T1000 (cell line): Measurements from ENCODE around the gene FIP1L1.
A peak's percentile ranks its signal among the peaks of the same experiment; 100 is the strongest.

Experiments
- DNase-seq: peaks from one replicate; lab custom pipeline; 2025; ENCODE audit warnings: mixed read lengths; lab: John Stamatoyannopoulos, UW

Gene FIP1L1

DNA sequence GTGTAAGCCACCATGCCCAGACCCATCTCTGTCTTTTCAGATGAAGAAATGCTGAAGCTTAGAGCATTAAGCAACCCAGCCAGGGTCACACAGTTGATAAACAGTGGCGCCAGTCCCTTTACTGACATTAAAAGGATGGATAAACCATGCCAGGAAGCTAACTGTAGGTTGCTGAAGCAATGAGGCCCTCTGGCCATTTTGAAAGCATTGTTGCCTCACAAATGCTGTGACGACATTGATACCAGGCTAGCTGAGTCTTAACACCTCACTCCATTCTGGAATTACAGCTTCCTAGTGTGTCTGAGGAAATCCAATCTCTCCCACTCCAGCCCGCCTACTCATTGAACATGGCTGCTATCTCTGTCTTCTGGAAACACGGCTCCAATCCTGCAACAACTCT, 124.1 kb downstream of the FIP1L1 start:
- no peak for DNase-seq

DNA sequence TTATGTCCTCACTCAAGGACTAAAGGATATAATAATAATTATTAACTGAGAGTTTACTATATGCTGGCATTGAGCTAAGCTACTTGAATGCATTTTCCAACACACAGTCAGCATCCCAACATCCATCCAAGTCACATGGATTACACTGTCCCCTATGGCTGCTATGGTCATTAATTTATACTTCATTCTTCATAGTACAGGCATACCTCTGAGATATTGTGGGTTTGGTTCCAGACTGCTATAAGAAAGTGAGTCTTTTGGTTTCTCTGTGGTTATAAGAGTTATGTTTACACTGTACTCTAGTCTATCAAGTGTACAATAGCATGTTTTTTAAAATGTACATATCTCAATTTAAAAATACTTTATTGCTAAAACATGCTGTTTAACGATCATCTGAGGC, 124.7 kb downstream of the FIP1L1 start:
- DNase-seq, result no peak

DNA sequence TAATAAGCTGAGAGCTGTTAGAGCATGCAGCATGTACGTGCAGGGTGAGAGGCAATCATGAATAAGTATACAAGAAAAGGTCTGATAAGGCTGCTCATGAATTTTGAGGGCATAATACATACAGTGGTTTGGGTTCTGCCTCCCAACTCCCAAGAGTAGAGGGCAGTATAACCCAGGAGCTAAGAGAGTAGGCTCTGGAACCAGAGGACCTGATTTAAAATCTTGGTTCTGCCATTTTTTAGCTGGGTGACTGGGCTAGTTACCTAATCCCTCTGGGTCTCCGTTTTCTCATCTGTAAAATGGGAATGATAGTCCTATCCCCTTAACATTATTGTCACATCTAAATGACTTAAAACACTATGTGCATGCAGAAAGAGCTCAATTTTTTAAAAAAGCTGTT, 128.5 kb downstream of the FIP1L1 start:
- no peak for DNase-seq

DNA sequence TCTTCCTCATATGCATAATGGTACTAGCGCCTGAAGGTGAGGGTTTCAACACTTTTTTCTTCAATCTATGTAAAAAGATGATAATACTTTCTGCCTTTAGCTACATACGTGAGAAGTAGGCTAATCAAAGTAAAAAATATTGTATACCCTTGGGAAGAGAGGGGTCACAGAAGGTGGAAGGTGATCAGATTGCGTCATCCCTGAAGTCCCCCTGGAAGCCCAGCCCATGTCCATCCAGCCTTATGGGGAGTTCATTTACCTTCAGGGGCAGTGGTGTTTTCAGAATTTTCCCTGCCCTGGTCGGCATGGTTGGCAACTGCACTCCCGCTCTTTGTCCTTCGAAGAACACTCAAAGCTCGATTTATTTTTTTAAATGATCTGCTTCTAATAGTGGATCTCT, 129.6 kb downstream of the FIP1L1 start:
- DNase-seq, result no peak

DNA sequence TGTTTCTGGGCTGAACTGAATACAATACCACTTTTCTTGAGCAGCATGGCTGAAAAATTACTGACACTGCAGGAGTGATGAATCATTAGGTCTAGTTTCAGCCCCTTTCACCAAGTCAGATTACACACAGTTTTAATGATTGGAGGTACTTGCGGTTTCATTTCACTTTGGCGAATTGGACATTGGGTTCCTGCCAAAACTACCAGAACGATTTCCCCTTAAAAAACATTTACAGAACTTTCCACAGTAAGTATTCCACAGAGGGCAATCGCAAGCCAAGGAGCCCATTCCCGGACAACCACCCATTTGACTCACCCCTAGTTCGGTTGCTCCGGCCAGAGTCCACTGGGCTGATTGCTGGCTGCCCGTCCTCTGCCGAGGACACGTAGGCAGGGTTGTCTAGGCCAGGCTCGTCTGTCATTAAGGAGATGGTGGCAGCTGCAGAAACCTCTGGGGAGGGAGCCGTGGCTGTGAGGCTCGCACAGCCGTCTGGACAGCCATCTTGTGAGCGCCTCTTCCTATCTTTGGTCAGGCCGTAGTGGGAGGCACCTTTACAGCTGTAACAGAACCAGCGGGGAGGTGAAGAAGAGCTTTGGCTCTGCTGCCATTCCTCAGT, 130.3 kb downstream of the FIP1L1 start:
- DNase-seq, result peak; percentile 71

DNA sequence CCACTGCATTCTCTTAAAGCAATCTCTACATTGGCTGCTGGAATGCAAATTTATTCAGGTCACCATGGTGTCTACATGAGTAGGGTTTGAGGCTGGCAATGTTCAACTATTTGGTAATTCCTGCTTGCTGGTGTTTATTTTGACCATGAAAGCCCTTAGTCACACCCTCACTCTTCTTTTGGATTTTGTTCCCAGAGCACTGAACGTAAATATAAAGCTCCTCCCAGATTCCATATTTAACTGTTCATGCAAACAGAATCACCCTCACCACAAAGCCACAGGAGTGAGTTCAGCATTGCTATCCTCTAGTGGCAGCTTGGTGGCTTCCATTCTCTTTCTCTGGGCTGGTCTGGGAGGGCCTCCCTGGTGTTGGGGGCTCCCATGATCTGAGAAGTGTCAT, 131.0 kb downstream of the FIP1L1 start:
- no peak for DNase-seq

DNA sequence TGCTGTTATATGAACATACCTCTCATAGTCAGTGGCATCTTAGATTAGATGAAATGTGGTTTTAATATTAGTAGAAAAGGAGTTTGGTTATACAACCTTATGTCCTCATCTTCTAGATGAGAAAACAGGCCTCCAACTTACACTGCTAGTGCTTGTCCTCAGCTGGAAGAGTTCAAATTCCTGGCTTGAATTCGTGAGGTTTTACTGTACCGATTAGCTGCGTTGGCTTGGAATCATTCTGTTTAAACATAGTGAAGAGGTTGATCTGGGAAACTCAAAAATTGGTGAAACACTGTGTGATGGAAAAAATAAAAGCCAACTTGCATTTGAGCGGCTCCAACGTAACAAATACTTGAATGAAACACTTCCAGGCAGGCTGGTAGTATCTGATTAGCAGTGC, 132.9 kb downstream of the FIP1L1 start:
- DNase-seq, result no peak
